NCI-H2227 treated with DMSO at 0.1 percent for 48 hours (cell line): ENCODE data around the gene PTPRM.

Experiments
- DNase-seq: peaks from one replicate; lab custom pipeline; 2025; lab: John Stamatoyannopoulos, UW

PTPRM gene

GRCh38 chr18:7855671-7856070 lies 288.6 kb downstream of the PTPRM start:
- DNase-seq: no peak

- DNase-seq: no peak
Observed at GRCh38 chr18:7856116-7856515, 289.0 kb downstream of the PTPRM start.

GRCh38 chr18:7856733-7857132 lies 289.6 kb downstream of the PTPRM start:
- DNase-seq: no peak

GRCh38 chr18:7857562-7857961 lies 290.4 kb downstream of the PTPRM start:
- DNase-seq: no peak

GRCh38 chr18:7859122-7859521 lies 292.0 kb downstream of the PTPRM start:
- no peak for DNase-seq

GRCh38 chr18:7870266-7870665 lies 303.1 kb downstream of the PTPRM start:
- DNase-seq: no peak

GRCh38 chr18:7870855-7871254 lies 303.7 kb downstream of the PTPRM start:
- DNase-seq: no peak

- no peak for DNase-seq
Observed at GRCh38 chr18:7871560-7872456, 304.7 kb downstream of the PTPRM start.

- DNase-seq: no peak
Observed at GRCh38 chr18:7872569-7872968, 305.5 kb downstream of the PTPRM start.

- no peak for DNase-seq
Observed at GRCh38 chr18:7873316-7873715, 306.2 kb downstream of the PTPRM start.

- no peak for DNase-seq
Observed at GRCh38 chr18:7876354-7877104, 309.4 kb downstream of the PTPRM start.

GRCh38 chr18:7877609-7878008 lies 310.5 kb downstream of the PTPRM start:
- no peak for DNase-seq

GRCh38 chr18:7878265-7879211 lies 311.4 kb downstream of the PTPRM start:
- DNase-seq: no peak

- DNase-seq: no peak
Observed at GRCh38 chr18:7879717-7880116, 312.6 kb downstream of the PTPRM start.

GRCh38 chr18:7885865-7886264 lies 318.7 kb downstream of the PTPRM start:
- no peak for DNase-seq

GRCh38 chr18:7886436-7886835 lies 319.3 kb downstream of the PTPRM start:
- no peak for DNase-seq

- DNase-seq: no peak
Observed at GRCh38 chr18:7889515-7889914, 322.4 kb downstream of the PTPRM start.

- no peak for DNase-seq
Observed at GRCh38 chr18:7890075-7890474, 323.0 kb downstream of the PTPRM start.

- DNase-seq: no peak
Observed at GRCh38 chr18:7892556-7892955, 325.4 kb downstream of the PTPRM start.

GRCh38 chr18:7894592-7894991 lies 327.5 kb downstream of the PTPRM start:
- no peak for DNase-seq

- DNase-seq: no peak
Observed at GRCh38 chr18:7895346-7895745, 328.2 kb downstream of the PTPRM start.

GRCh38 chr18:7896161-7896560 lies 329.0 kb downstream of the PTPRM start:
- no peak for DNase-seq
